ELF-1 (cell line): ENCODE results near the gene DMXL2.
"Not testable (repeated sequence)": the region's sequence is repeated elsewhere in the genome, so short reads cannot be mapped to it uniquely, and the experiment has no call there.

Source experiments
- DNase-seq: peaks from one replicate; pipeline ENCODE4 v3.0.0-alpha.2; 2016; ENCODE audit warnings: low read depth, low spot score

DMXL2 gene

GRCh38 chr15:51492528-51492927 lies 130.0 kb downstream of the DMXL2 start:
- no peak for DNase-seq

GRCh38 chr15:51491941-51492340 lies 130.6 kb downstream of the DMXL2 start:
- no peak for DNase-seq

- DNase-seq = no peak
These were observed 137.8 kb downstream of the DMXL2 start for GRCh38 chr15:51484781-51485180.

GRCh38 chr15:51483985-51484384 lies 138.6 kb downstream of the DMXL2 start:
- no peak for DNase-seq

GRCh38 chr15:51483520-51483919 lies 139.1 kb downstream of the DMXL2 start:
- DNase-seq = no peak

- no peak for DNase-seq
These were observed 146.8 kb downstream of the DMXL2 start for GRCh38 chr15:51475736-51476135.

- DNase-seq = no peak
These were observed 152.1 kb downstream of the DMXL2 start for GRCh38 chr15:51470512-51470911.

GRCh38 chr15:51460796-51461195 lies 161.8 kb downstream of the DMXL2 start:
- DNase-seq = no peak

GRCh38 chr15:51450001-51450400 lies 172.6 kb downstream of the DMXL2 start:
- DNase-seq = peak; percentile 4

- DNase-seq = no peak
These were observed 173.8 kb downstream of the DMXL2 start for GRCh38 chr15:51448622-51449399.

- DNase-seq = no peak
These were observed 174.5 kb downstream of the DMXL2 start for GRCh38 chr15:51447855-51448621.

GRCh38 chr15:51446029-51446744 lies 176.4 kb downstream of the DMXL2 start:
- not testable (repeated sequence) for DNase-seq

GRCh38 chr15:51444807-51445206 lies 177.8 kb downstream of the DMXL2 start:
- DNase-seq = no peak

GRCh38 chr15:51444112-51444511 lies 178.5 kb downstream of the DMXL2 start:
- no peak for DNase-seq

GRCh38 chr15:51443282-51443914 lies 179.2 kb downstream of the DMXL2 start:
- no peak for DNase-seq

GRCh38 chr15:51438526-51438925 lies 184.0 kb downstream of the DMXL2 start:
- no peak for DNase-seq

- no peak for DNase-seq
These were observed 197.0 kb downstream of the DMXL2 start for GRCh38 chr15:51425517-51426040.

- peak; percentile 46 for DNase-seq
These were observed 197.8 kb downstream of the DMXL2 start for GRCh38 chr15:51424780-51425179.

GRCh38 chr15:51423040-51423439 lies 199.5 kb downstream of the DMXL2 start:
- not testable (repeated sequence) for DNase-seq

- no peak for DNase-seq
These were observed 206.4 kb downstream of the DMXL2 start for GRCh38 chr15:51416129-51416528.

- DNase-seq = no peak
These were observed 208.2 kb downstream of the DMXL2 start for GRCh38 chr15:51414256-51414860.
